Stimulated activated CD4-positive, alpha-beta T cell treated with anti-CD3 and anti-CD28 coated beads, Interleukin-2, amount 100 ng/mL, for 4 hours (primary cell): Measurements from ENCODE around the gene OSBP2.
A peak's percentile ranks its signal among the peaks of the same experiment; 100 is the strongest.

Experiments
- DNase-seq: peaks from one replicate; pipeline ENCODE4 v3.0.0-alpha.2; 2020; ENCODE audit warnings: low read depth

OSBP2 gene

GRCh38 chr22:30881361-30882183 lies 186.9 kb downstream of the OSBP2 start:
- no peak for DNase-seq

DNA sequence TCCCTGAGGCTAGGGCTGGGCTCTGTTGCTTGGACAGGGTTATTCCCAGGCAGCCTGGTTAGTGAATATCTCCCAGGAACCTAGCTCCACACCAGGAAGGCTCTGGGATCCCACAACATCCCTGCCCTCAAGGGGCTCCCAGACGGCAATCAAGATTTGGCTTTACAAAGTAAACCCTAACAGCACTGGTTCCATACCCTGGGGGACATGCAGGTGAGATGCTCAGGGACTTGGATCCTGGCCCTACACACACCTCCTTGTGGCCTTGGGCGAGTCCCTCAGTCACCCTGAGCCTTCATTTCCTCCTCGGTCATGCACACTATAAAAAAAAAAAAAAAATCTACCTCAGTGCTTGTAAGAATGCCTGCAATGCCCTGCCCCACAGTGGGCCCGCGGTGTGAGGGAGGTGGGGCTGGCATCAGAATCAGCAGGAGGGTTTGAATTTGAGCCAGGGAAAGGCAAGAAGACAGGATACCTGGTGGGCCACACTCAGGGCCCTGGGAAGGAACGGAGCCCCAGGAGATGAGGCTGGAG lies 187.6 kb downstream of the OSBP2 start:
- no peak for DNase-seq

- DNase-seq, result no peak
Measured at GRCh38 chr22:30882974-30883533, 188.4 kb downstream of the OSBP2 start.

- no peak for DNase-seq
Measured at GRCh38 chr22:30883586-30884145, 189.0 kb downstream of the OSBP2 start.

GRCh38 chr22:30884211-30885000 lies 189.7 kb downstream of the OSBP2 start:
- DNase-seq, result no peak

DNA sequence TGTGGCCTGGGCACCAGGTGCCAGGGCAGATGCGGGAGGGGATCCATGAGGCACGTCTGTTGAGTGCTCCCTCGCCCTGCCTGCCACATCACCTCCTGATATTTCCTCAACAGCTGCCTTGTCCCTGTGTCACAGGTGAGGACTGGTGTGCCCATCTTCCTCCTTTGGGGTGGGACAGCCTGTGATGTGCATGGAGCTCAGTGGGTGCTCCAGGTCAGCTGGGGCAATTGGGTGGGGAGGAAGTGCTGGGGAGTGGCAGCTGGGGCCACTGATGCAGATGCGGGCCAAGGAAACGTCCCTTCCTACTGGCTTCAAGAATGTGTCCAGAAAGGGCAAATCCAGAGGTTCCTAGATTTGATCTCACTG lies 190.3 kb downstream of the OSBP2 start:
- DNase-seq, result no peak

- DNase-seq, result no peak
Measured at GRCh38 chr22:30885591-30885990, 190.9 kb downstream of the OSBP2 start.

DNA sequence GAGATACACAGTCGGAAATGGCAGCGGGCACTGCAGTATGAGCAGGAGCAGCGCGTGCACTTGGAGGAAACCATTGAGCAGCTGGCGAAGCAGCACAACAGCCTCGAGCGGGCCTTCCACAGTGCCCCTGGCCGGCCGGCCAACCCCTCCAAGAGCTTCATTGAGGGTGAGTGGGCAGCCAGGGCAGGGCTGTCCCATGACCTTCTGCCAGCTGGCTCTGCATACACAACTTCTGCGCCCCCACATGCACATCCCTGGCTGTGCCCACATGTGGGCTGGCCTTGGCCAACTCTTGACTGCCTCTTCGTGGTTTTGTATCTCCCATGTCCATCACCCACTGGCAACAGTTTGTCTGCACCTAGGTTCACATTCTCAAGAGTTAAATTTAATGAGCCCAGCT lies 192.8 kb downstream of the OSBP2 start:
- DNase-seq, result no peak

DNA sequence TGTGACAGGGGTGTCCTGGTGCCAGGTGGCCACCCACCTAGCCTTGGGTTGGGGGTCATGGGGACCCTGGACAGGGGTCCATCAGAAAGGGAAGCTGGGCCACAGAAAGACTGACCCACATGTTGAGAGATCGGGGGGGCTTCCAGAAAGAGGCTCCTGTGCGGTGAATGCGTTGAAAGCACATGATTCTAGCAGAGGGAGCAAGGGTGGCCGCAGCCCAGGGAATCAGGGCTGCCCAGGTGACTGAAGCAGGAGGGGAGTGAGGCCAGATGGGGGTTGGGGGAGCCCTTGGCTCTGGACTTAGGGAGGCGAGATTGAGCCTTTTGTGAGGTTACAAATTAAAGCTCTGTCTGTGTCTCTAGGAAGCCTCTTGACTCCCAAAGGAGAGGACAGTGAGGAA lies 193.2 kb downstream of the OSBP2 start:
- no peak for DNase-seq

GRCh38 chr22:30889268-30889995 lies 194.8 kb downstream of the OSBP2 start:
- DNase-seq, result no peak

- no peak for DNase-seq
Measured at GRCh38 chr22:30889996-30890480, 195.4 kb downstream of the OSBP2 start.

DNA sequence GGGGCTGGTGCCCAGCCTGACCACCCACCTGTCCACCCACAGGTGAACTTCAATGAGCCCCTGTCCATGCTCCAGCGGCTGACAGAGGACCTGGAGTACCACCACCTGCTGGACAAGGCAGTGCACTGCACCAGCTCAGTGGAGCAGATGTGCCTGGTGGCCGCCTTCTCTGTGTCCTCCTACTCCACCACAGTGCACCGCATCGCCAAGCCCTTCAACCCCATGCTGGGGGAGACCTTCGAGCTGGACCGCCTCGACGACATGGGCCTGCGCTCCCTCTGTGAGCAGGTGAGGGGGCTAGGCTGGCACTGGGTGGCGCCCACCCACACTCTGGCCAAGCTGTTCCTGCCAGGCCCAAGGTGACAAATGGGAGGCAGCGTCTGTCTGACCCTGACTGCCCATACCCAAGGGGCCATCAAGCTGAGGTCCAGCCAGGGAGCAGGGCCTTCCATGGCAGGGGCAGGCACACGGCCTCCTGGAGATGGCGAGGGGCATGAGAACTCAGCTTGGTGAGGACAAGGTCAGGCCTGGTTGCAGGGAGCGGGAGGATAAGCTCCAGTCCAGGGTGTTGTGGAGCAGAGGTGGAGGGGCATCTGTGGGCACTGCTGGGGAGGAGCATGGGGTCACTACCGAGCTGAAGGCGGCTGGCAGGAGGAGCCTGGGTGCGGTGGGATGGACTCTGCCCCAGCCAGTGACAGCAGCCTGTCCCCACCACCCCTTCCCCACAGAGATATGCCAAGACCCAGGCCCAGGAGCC lies 196.2 kb downstream of the OSBP2 start:
- peak; percentile 6 for DNase-seq

DNA sequence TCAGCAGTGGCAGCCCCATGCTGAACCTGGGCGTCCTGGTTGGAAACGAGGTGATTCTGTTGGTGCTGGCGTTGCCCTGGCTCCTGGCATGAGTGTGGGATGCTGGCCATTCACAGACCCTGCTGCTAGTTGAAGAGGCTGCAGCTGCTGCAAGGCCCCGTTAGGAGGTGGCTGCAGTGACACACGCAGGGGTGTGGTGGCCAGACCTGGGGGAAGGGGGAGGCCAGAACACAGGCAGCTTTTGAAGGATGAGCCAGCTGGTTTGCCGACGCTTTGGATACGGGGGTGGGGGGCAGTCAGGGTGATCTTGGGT lies 196.7 kb downstream of the OSBP2 start:
- no peak for DNase-seq

DNA sequence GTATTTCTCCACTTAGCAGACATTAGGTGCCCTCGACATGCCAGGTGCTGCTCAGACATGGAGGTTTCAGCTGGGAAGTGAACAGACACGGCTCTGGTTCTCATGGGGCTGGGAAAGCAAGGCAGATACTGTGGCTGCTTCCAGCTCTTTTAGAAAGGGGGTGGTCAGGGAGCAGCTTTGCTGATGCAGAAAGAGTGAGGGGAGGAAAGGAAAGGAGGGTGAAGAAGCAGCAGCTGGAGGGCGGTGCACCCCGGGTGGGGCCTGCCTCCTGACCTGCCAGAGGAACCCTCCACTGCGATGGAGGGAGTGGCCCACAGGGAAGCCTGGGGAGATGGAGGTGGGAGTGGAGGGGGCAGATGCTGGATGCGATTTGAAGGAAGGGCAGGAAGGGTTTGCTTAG lies 197.1 kb downstream of the OSBP2 start:
- DNase-seq, result no peak

DNA sequence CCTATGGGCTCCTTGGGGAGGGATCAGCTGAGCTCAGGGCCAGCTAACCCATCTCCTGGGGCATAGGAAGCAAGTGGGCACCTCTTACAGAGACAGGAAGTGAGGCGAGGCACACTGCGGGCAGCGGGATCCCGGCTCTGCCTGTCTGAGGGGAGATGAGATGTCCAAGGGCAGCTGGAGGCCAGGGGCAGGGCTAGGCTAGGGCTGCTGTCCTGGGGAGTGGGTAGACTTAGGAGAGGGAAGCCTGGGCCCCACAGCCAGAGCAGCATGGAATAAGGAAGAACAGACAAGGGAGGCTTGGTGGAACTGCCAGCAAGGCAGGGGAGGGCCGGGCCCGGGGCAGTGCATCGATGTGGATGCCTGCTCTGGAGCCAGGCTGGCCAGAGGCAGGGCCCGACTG lies 197.6 kb downstream of the OSBP2 start:
- DNase-seq, result no peak

GRCh38 chr22:30892731-30893221 lies 198.1 kb downstream of the OSBP2 start:
- no peak for DNase-seq

DNA sequence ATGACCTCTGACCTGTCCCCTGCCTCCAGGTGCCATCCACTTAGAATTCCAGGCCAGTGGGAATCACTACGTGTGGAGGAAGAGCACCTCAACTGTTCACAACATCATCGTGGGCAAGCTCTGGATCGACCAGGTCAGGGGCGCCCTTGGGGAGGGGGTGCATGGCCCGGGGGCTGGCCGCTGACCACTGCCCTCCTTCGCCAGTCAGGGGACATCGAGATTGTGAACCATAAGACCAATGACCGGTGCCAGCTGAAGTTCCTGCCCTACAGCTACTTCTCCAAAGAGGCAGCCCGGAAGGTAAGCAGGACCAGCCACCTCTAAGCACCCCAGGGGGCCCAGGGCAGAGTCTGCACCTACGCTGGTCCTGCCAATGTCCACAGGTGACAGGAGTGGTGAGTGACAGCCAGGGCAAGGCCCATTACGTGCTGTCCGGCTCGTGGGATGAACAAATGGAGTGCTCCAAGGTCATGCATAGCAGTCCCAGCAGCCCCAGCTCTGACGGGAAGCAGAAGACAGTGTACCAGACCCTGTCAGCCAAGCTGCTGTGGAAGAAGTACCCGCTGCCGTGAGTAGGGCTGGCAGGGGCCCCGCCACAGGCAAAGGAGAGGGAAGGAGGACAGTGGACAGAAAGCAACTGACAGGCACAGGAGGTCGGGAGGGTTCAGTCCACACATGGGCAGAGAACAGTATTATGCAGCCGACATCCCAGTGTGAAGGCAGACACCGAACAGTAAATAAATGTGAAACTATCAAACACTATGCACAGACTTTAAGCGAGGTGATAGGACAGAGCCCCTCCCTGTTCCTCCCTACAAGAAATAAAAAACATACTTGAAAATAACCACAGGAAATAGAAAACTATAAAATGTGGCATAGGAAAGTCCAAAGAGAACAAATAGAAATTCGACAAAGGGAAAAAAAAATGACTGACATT lies 199.0 kb downstream of the OSBP2 start:
- DNase-seq, result no peak

- DNase-seq, result no peak
Measured at GRCh38 chr22:30894371-30894740, 199.7 kb downstream of the OSBP2 start.

GRCh38 chr22:30902496-30903357 lies 208.1 kb downstream of the OSBP2 start:
- DNase-seq, result no peak
